ENCODE data around the gene FCRLA. TPM values are rescaled to one million over a fixed set of nuclear protein-coding genes. Genes with fewer than 3 reads are reported as not detected.

Gene FCRLA
- total and polyA plus RNA-seq, 9 donors = 0.06 to 0.80 (median 0.36) TPM; not detected in 5

- Histone ChIP-seq H3K27me3 (no peaks in the 10 kb centered on the region), H3K36me3 (no peaks in the 10 kb centered on the region), H3K27ac (no peak overlapping the region), H3K9me3 (no peaks in the 10 kb centered on the region), H3K4me3 (no peak overlapping the region), H3K4me1 (ENCODE audit: insufficient read depth) (no peaks in the 10 kb centered on the region)
- DNase-seq = no peak
- 80 to 94% (median 89%) methylated on average over 3 of the region's 3 CpGs for WGBS, 3 donors
- TF ChIP-seq, protein P1, sequence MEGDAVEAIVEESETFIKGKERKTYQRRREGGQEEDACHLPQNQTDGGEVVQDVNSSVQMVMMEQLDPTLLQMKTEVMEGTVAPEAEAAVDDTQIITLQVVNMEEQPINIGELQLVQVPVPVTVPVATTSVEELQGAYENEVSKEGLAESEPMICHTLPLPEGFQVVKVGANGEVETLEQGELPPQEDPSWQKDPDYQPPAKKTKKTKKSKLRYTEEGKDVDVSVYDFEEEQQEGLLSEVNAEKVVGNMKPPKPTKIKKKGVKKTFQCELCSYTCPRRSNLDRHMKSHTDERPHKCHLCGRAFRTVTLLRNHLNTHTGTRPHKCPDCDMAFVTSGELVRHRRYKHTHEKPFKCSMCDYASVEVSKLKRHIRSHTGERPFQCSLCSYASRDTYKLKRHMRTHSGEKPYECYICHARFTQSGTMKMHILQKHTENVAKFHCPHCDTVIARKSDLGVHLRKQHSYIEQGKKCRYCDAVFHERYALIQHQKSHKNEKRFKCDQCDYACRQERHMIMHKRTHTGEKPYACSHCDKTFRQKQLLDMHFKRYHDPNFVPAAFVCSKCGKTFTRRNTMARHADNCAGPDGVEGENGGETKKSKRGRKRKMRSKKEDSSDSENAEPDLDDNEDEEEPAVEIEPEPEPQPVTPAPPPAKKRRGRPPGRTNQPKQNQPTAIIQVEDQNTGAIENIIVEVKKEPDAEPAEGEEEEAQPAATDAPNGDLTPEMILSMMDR (IDR thresholded peaks at IDR 0.05) = no peak
- no peak for TF ChIP-seq POLR2A (IDR thresholded peaks at IDR 0.05)
- TF ChIP-seq EP300 (IDR thresholded peaks at IDR 0.05) = no peak
- intact Hi-C loops (cut with DNase I) = no loop called here
Observed at GRCh38 chr1:161735837-161736236, 28.8 kb downstream of the FCRLA start.

- 60 to 64% (median 60%) methylated on average over 4 of the region's 4 CpGs for WGBS, 3 donors
- H3K4me1 ChIP-seq (ENCODE audit: insufficient read depth) = no peaks in the 10 kb centered on the region
- H3K27me3 ChIP-seq = no peaks in the 10 kb centered on the region
- no peak for DNase-seq
- no peak overlapping the region for H3K4me3 ChIP-seq
- no peaks in the 10 kb centered on the region for H3K9me3 ChIP-seq
- no peak for TF ChIP-seq POLR2A (IDR thresholded peaks at IDR 0.05)
- TF ChIP-seq EP300 (IDR thresholded peaks at IDR 0.05) = no peak
- TF ChIP-seq, protein P1 (IDR thresholded peaks at IDR 0.05) = no peak
- H3K36me3 ChIP-seq = no peaks in the 10 kb centered on the region
- intact Hi-C loops (cut with DNase I) = no loop called here
- H3K27ac ChIP-seq = no peak overlapping the region
Observed at GRCh38 chr1:161736335-161736969, 29.4 kb downstream of the FCRLA start.

- H3K36me3 ChIP-seq = no peaks in the 10 kb centered on the region
- 46 to 54% (median 50%) methylated on average over 2 of the region's 2 CpGs for WGBS, 3 donors
- no peak for DNase-seq
- H3K4me3 ChIP-seq = no peak overlapping the region
- no peaks in the 10 kb centered on the region for H3K9me3 ChIP-seq
- no peaks in the 10 kb centered on the region for H3K27me3 ChIP-seq
- intact Hi-C loops (cut with DNase I) = no loop called here
- H3K4me1 ChIP-seq (ENCODE audit: insufficient read depth) = no peaks in the 10 kb centered on the region
- H3K27ac ChIP-seq = no peak overlapping the region
- TF ChIP-seq EP300 (IDR thresholded peaks at IDR 0.05) (no peak), POLR2A (IDR thresholded peaks at IDR 0.05) (no peak)
- TF ChIP-seq, protein P1 (IDR thresholded peaks at IDR 0.05) = no peak
Observed at GRCh38 chr1:161737625-161738024, 30.6 kb downstream of the FCRLA start.

GRCh38 chr1:161738627-161739287 is 31.7 kb downstream of the FCRLA start:
- no peaks in the 10 kb centered on the region for H3K27me3 ChIP-seq
- no peaks in the 10 kb centered on the region for H3K36me3 ChIP-seq
- TF ChIP-seq EP300 (IDR thresholded peaks at IDR 0.05) (no peak), POLR2A (IDR thresholded peaks at IDR 0.05) (no peak)
- TF ChIP-seq, protein P1 (IDR thresholded peaks at IDR 0.05) = no peak
- H3K4me1 ChIP-seq (ENCODE audit: insufficient read depth) = no peaks in the 10 kb centered on the region
- WGBS, 3 donors = 85 to 91% (median 89%) methylated on average over 4 of the region's 4 CpGs
- no peak overlapping the region for H3K4me3 ChIP-seq
- intact Hi-C loops (cut with DNase I) = no loop called here
- H3K27ac ChIP-seq = no peak overlapping the region
- no peaks in the 10 kb centered on the region for H3K9me3 ChIP-seq
- no peak for DNase-seq
